ENCODE measurements around the gene TXNRD2.

TXNRD2 gene

DNA sequence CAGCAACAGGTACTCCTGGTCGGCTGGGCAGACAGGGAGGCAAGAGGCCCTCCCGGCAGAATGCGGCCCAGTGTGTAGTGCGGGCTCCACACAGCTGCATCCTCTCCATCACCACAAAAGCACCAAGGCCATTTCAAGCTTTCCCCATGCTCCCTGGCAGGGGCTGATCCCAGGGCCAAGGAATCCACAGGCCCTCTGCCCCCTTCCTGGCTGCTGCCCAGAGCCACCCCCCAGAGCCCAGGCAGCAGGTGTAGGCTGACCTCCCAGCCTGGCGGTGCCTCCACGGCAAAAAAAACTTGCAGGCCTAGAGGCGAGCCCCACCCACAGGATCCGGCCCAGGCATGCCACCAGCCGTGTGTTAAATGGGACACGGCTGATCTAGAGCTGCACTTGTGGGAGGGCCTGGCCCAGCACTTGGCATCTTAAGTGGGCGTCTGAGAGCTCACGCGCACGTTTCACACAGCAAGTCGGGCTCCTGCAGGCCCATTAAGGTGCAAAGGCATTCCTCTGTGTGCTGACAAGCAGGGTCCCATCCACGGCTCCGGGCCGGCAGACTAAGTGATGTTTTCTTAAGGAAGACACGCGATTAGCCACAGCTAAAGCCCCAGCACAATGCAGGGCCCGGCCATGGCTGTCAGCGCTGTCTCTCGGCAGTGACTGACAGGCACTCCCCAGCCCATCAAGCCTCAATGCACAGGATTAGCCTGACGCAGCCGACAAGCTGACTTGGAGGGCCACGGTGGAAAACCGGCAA lies 67.1 kb downstream of the TXNRD2 start:
- no peak for DNase-seq

- no peak for DNase-seq
These were observed 67.7 kb downstream of the TXNRD2 start for GRCh38 chr22:19873960-19874306.

DNA sequence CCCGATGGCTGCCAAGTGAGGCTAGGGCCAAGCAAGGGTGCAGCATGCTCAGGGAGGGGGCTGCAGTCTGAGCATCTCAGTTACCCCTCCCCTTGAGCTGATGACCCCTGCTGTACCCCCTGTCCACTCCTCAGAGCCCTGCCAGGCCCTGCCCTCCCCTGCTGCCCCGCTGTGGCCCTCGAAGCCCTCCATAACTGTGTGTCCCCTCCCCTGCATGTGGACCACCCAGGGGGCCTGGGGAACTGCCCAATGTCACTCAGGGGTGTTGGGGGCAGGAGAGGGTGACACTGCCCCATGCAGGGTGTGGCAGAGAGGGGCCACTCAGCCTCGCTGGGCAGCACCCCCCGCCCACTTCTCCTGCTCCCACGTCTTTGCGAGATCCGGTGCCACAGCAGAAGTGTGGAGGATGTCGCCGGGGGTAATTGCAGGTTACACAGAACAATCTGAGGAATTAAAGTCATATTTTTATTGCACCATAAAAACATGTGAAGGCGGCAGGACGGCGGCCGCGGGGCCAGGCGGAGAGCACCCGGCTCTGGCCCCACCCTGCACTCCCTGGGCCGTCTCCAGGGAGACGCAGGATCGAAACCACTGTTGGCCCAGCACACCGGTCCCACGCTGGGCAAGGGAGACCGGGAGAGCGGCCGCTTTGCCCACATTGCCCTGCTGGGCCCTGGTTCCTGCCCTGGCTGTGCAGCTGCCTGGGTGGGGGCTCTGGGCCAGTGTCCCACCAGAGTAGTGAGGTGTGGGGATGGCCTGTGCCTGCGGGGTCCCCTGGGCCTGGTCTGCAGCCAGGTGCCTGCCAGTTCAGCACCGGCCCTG lies 68.3 kb downstream of the TXNRD2 start:
- no peak for DNase-seq

- no peak for DNase-seq
These were observed 68.9 kb downstream of the TXNRD2 start for GRCh38 chr22:19872779-19873137.

DNA sequence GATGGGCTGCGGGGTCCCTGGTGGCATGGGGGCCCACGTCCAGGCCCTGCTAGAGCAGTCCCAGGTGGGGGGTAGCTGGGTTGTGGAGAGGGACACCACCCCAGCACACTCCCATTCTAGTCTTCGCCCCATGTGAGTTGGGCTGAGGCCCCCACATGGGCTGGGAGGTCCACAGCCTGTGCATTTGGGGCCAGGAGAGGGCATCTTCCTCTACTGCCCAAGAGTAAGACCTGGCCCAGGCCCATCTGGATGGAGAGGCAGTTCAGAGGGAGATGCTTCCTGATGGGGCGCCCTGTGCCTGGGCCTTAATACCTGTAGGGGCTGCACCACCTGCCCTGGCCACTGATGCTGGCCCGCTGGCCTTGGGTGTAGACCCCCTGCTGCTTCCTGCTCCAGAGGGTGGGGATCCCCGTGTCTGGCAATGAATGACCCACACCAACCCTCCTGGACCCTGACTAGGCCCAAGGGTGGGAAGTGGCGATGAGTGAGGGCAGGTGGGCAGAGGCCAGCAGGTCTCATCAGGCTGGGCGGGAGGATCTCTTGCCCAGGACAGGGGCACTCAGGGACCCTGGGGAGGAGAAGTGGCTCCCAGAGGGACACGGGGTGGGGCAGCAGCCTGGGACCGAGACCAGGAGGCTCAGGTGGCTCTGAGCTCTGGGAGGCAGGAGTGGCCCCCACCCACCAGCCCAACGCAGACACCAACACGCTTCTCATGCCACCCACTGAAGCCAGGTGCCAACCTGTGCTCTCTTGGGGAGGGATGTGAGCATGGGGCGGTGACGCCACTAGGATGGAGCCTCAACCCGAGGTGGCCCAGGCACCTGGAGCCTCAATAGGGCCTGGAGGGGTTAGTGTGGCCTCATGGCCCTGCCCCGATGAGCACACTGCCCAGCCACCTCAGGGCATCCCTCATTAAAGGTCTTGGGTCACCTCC lies 69.5 kb downstream of the TXNRD2 start:
- DNase-seq = no peak

GRCh38 chr22:19871023-19871844 lies 70.4 kb downstream of the TXNRD2 start:
- no peak for DNase-seq

DNA sequence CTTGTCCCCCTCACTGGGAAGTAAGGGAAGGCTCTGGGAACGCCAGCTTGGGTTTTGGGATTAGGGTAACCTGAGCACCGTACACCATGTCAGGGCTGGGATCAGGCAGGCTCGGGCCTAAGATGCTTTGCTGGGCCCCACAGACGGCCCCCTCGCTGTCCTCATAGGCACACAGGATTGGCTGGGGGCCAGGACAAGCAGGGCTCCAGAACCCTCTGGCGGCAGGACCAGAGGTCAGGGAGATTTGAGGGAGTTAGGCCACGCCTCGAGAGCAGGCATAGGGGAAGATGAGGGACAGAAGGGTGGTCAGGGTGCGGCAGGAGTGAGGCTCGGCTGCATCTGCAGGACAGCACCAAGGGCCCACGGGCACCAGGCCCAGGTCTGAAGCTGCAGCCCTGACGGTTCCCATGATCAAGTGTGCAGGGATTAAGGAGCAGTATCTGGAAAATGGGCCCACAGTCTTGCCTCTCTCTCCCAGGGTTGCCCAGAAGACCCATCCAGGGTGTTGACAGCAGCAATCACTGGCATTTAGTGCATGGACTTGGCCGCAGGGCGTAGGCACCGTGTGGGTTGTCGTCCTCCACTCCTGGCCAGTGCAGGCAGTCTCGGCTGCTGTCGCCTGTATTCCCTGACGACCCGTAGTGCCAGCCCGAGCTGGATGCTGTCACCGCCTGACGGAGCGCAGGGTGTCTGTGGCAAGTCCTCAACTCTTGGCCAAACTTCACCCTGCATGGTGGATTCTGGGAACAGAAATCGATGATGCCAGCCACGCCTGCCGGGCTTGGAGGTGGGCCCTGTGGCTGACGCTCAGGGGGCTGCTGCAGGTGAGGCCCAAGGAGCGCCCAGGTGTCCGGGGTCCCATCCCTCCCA lies 71.2 kb downstream of the TXNRD2 start:
- no peak for DNase-seq

- DNase-seq = no peak
These were observed 72.0 kb downstream of the TXNRD2 start for GRCh38 chr22:19869497-19870152.

DNA sequence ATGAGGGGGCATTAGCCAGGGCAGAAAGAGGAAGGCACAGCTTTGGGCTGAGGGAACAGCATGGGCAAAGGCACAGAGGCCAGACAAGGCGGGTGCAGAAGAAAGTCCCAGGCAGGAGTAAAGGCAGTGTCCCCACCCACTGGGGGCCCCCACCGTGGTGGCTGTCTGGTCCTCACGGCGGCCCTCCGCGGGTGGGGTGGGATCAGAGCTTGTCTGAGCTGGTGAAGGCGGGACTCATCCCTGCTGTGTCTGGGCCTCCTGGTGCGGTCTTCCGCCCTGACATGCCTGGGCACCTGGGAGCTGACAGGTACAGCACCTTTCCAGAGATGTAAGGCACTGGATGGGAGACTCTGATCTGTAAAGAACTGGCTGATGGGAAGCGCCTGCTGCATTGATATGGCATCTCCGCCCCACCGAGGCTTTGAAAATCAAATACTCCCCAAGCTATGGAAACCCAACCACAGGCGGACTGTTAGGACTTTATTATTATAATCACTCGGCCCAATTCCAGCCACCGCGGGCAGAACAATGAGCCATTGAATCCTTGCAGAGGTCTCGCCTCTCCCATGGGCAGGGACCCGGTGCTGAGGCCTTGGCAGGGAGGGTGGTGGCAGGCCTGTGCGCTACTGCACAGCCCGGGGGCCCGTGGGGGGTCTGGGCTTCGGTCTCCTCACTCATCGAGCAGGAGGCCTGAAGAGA lies 72.7 kb downstream of the TXNRD2 start:
- no peak for DNase-seq

GRCh38 chr22:19868333-19868732 lies 73.3 kb downstream of the TXNRD2 start:
- no peak for DNase-seq

DNA sequence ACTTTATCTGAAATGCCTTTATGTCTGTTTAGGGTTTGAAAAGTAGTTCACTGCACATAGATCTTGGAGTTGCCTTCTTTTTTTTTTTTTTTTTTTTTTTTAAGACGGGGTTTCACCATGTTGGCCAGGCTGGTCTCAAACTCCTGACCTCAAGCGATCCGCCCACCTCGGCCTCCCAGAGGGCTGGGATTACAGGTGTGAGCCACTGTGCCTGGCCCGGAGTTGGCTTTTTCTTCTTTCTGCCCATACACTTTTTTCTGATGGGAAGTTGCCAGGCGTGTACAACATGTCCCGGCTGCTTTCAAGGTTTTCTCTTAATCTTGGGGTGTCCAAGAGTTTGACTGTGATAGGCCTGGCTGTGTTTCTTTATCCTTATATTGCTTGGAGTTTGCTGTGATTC lies 74.0 kb downstream of the TXNRD2 start:
- DNase-seq = no peak

DNA sequence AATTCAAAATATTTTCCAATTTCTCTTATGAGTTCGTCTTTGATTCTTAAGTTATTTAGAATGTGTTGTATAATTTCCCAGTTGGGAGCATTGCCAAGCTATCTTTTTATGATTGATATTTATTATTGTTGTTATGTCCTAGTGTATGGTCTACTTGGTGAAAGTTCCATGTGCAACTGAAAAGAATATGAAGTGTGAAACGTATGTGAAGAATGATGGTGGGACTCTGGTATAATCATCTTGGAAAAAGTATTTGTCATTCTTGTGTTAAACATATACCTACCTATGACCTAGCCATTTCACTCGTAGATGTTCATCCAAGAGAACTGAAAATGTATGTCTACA lies 75.0 kb downstream of the TXNRD2 start:
- no peak for DNase-seq

DNA sequence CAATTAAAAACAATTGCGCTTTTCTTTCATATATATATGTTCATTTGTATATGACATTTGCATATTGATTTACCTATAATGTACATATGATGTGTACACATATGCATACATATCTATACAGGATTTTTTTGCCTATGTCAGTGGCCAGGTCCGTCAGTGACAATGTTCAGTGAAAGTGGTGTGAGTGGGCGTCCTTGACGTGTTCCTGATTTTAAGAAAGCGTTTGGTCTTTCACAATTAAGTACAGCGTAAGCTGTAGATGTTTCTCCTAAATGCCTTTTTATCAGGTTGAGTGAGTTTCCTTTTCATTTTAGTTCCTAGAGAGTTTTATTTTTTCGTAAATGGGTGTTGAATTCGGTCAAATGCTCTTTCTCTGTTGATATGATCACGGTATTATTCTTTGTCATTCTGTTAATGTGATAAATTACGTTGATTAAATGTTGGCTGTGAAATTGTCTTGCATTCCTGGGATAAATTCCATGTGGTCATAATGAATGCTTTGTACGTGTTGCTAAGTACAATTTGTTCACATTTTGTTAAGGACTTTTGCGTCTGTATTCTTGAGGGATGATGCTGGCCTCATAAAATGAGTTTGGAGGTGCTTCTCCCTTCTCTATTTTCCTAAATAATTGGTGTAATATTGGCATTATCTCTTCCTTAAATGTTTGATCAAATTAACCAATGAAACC lies 76.3 kb downstream of the TXNRD2 start:
- no peak for DNase-seq

GRCh38 chr22:19864538-19865106 lies 77.0 kb downstream of the TXNRD2 start:
- no peak for DNase-seq

DNA sequence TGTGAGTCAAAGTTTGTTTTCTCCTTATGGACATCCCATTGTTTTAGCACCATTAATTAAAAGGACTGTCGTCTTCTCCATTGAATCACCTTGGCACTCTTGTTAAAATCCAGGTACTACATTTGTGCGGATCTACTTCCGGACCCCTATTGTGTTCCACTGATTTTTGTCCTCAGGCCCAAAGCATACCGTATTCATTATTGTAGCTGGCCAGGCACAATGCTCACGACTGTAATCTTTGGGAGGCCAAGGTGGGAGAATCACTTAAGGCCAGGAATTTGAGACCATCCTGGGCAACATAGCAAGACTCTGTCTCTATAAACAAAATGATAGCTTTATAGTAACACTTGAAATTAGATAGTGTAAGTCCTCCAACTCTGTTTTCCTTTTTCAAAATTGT lies 78.0 kb downstream of the TXNRD2 start:
- no peak for DNase-seq

- DNase-seq = no peak
These were observed 78.9 kb downstream of the TXNRD2 start for GRCh38 chr22:19862619-19863246.

- no peak for DNase-seq
These were observed 81.6 kb downstream of the TXNRD2 start for GRCh38 chr22:19859861-19860510.

DNA sequence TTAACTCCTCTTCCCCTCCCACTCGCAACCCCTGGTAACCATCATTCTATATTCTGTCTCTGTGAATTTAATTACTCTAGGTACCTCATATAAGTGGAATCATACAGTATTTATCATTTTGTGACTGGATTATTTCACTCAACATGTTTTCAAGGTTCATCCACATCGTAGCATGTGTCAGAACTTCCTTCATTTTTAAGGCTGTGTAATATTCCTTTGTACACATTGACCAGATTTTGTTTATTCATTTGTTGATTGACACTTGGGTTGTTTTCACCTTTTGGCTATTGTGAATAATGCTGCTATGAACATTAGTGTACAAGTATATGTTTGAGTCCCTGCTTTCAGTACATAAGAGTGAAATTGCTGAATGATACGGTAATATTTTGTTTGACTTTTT lies 84.2 kb downstream of the TXNRD2 start:
- DNase-seq = no peak

Measured in bone marrow (tissue), 2 donors.